T-helper 2 cell treated with Interferon-gamma antibody and Interleukin-4, amounts not matched to agents 5 μg/mL and 100 μg/mL, for 36 hours (primary cell): ENCODE results near the gene NANS.
"Not testable (repeated sequence)": the region's sequence is repeated elsewhere in the genome, so short reads cannot be mapped to it uniquely, and the experiment has no call there.

Source experiments
- DNase-seq: peaks from one replicate; pipeline ENCODE4 v3.0.0; 2021; ENCODE audit warnings: low spot score
- H3K27ac Mint-ChIP-seq: one replicate; pipeline ENCODE4 v1.8.0; 2021; ENCODE audit warnings: mild to moderate bottlenecking, mixed read lengths
- H3K27me3 Mint-ChIP-seq: one replicate; pipeline ENCODE4 v1.8.0; 2021; ENCODE audit warnings: low read depth, mixed read lengths
- H3K36me3 Mint-ChIP-seq: one replicate; pipeline ENCODE4 v1.8.0; 2021; ENCODE audit warnings: low read depth, mixed read lengths
- H3K4me1 Mint-ChIP-seq: one replicate; pipeline ENCODE4 v1.8.0; 2021; ENCODE audit warnings: low read depth, mixed read lengths
- H3K4me3 Mint-ChIP-seq: one replicate; pipeline ENCODE4 v1.8.0; 2022; ENCODE audit warnings: mild to moderate bottlenecking, moderate library complexity, mixed read lengths
- H3K9me3 Mint-ChIP-seq: one replicate; pipeline ENCODE4 v1.8.0; 2021; ENCODE audit warnings: mixed read lengths

Gene NANS

DNA sequence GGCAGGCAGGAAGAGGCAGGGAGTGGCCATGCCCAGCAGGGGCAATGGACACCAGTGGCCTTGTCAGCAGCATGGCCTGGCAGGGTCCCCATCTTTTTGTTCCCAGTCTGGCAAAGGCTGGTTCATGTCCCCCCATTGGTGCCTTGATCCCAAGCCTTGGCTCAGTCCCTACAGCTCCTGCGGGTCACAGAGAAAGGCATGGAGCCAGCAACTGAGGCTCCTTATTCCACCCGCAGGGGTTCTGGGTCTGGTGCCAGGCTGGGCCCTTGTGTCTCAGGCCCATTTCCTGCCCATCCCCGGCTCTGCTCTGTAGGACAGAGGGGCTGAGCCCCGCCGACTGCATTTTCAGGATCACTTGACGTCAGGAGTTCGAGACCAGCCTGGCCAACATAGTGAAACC, 48.5 kb downstream of the NANS start:
- Mint-ChIP-seq H3K36me3 (peaks cover 71% of the 10 kb centered on the region), H3K27ac (peak overlapping the region; percentile 92), H3K9me3 (no peaks in the 10 kb centered on the region), H3K4me1 (peaks cover 74% of the 10 kb centered on the region), H3K27me3 (no peaks in the 10 kb centered on the region), H3K4me3 (no peak overlapping the region)
- no peak for DNase-seq

DNA sequence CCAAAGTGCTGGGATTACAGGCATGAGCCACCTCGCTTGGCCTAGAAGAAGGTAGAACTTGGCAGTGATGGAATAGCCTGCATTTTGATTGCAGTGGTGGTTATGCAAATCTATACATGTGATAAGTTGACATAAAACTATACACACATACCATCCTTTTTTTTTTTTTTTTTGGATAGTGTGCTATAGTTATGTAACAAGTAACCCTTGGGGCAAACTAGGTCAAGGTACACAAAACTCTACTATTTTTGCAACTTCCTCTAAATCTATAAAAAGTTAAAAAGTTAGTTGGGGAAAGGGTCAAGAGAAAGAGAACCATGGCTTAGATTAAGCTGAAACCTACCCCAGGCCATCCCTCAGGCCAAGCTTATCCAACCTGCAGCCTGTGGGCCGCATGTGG, 51.4 kb downstream of the NANS start:
- peak overlapping the region; percentile 92 for H3K27ac Mint-ChIP-seq
- peaks cover 75% of the 10 kb centered on the region for H3K36me3 Mint-ChIP-seq
- peaks cover 67% of the 10 kb centered on the region for H3K4me1 Mint-ChIP-seq
- no peaks in the 10 kb centered on the region for H3K27me3 Mint-ChIP-seq
- no peak for DNase-seq
- no peaks in the 10 kb centered on the region for H3K9me3 Mint-ChIP-seq
- peak overlapping the region; percentile 69 for H3K4me3 Mint-ChIP-seq

DNA sequence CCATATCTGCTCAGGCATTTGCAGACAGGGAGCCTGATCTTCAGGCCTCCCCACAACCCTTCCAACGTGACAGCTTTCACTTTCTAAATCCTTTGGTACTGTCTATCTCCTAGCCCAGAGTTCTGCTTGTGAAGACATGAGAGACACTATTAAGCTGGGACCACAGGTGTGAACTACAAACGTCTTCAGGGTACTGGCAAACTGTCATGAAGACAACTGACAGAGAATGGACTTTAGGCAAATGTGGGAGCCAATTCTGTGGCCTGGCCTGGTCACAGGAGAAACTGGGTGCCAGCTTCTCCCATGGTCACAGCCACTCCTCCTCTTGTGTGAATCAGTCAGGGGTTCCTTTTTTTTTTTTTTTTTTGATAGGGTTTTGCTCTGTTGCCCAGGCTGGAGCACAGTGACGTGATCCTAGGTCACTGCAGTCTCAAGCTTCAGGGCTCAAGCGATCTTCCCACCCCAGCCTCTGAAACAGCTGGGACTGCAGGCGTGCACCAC, 52.0 kb downstream of the NANS start:
- Mint-ChIP-seq H3K9me3 (no peaks in the 10 kb centered on the region), H3K4me1 (peaks cover 70% of the 10 kb centered on the region), H3K27ac (peak overlapping the region; percentile 92), H3K27me3 (no peaks in the 10 kb centered on the region), H3K36me3 (peaks cover 75% of the 10 kb centered on the region), H3K4me3 (peak overlapping the region; percentile 69)
- DNase-seq: peak; percentile 36

DNA sequence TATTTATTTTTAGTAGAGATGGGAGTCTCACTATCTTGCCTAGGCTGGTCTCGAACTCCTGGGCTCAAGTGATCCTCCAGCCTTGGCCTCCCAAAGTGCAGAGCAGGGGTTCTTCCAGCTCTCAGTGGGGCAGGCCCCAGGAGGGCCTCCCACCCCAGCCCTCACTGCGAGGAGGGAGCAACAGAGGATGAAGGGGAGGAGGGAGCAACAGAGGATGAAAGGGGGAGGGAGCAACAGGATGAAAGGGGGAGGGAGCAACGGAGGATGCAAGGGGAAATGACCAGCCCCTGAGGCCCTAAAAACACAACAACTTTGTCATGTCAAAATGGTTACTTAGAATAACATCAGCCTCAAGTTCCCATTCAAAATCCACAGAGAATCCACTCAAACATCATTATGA, 52.5 kb downstream of the NANS start:
- Mint-ChIP-seq H3K27me3 (no peaks in the 10 kb centered on the region), H3K4me3 (peak overlapping the region; percentile 69), H3K4me1 (peaks cover 67% of the 10 kb centered on the region), H3K27ac (peak overlapping the region; percentile 92), H3K36me3 (peaks cover 72% of the 10 kb centered on the region), H3K9me3 (no peaks in the 10 kb centered on the region)
- DNase-seq: no peak

DNA sequence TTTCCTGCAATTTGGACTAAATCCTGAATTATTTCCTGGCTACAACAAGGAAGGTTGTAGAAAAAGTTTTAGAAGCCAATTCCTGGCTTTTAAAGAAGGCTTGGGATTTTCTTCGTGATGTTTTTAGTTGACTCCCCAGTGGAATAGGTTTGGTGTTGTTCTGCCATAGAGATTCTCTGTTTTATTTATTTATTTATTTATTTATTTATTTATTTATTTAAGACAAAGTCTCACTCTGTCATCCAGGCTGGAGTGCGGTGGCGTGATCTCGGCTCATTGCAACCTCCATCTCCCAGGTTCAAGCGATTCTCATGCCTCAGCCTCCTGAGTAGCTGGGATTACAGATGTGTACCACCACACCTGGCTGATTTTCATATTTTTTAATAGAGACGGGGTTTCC, 60.6 kb downstream of the NANS start:
- peak overlapping the region; percentile 18 for H3K4me3 Mint-ChIP-seq
- not testable (repeated sequence) for H3K9me3 Mint-ChIP-seq, H3K27me3 Mint-ChIP-seq, DNase-seq
- H3K4me1 Mint-ChIP-seq: peaks cover 45% of the 10 kb centered on the region
- peak overlapping the region; percentile 95 for H3K27ac Mint-ChIP-seq
- peaks cover 27% of the 10 kb centered on the region for H3K36me3 Mint-ChIP-seq

DNA sequence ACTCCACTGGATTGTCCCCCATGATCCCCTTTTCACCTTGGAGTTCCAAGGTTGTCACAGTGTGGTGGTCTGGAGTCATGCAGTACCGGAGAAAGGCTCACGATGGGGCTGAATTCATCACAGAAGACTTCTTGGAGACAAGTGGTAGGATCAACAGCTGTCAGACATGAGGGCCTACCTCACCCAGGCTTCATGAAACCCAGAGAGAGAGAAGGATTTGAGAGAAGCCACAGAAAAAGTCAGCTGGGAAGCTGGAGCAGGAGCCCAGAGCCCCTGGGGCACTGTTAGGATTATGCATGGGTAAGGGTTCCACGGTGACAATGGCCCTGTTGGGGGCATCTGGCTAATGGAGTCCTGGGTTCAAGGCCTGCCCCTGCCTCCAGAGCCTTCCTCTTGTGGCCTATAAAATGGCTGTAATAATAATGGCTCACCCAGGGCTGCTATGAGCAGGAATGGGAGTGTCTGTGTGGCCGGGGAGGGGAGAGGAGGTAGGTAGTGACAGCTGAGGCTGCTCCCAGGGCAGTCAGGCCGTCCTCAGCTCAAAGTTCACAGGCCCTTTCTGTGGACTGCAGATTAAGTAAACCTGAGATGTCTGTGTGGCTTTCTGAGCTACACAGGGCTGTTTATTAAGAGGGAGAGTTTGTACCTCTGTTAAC, 61.6 kb downstream of the NANS start:
- H3K9me3 Mint-ChIP-seq: no peaks in the 10 kb centered on the region
- peaks cover 25% of the 10 kb centered on the region for H3K36me3 Mint-ChIP-seq
- H3K4me1 Mint-ChIP-seq: peaks cover 45% of the 10 kb centered on the region
- H3K27me3 Mint-ChIP-seq: no peaks in the 10 kb centered on the region
- peak overlapping the region; percentile 95 for H3K27ac Mint-ChIP-seq
- peak overlapping the region; percentile 89 for H3K4me3 Mint-ChIP-seq
- DNase-seq: peak; percentile 42

DNA sequence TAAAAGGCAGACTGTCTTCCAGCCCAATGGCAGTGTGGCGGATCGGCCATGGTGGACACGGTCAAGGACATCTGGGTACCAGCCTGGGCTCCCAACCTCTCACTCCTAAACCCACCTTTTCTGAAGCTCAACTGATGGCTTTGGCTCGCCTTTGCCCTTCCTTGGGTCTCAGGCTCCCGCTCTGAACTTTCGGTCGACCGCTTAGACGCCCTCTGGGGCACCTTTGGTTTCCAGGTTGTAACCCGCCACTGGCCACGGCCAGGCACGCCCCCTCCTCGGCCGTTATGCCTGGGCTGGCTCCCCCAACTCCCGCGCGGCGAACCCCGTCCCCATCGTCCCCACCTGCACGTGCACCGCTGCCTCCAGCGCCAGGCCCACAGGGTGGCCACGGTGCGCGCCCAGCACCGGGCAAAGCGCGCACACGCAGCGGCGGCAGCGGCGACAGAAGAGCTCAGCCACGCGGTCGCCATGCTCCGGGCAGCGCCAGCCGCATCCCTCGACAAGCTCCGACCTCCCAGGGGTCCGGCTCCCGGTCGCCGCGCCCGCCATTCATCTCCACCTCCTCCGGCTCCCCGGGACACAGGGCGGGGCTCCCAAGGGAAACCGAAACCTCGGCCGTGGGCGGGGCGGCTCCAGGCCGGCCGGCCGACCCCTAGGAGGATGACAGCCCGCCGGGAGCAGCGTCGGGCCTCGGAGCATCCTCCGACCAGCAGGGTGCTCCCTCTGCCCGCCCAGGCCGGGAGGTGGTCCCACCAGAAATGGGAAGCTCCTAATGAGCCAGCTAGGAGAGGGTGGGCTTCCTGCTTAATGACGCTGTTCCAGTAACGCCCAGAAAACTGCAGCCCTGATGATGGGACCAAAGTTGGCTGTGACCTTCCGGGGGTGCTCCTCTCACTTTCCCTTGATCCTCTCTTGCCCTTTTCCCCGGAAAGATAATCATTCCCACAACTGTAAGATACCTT, 62.4 kb downstream of the NANS start, which contains the start of gene TRIM14:
Gene TRIM14 (minus strand): TSS at position 583 of the 962 bp plus-strand sequence. CDS start 34 bp downstream, at position 549.
- no peaks in the 10 kb centered on the region for H3K27me3 Mint-ChIP-seq
- H3K4me3 Mint-ChIP-seq: peak within 1 kb of the TSS; percentile 89
- peaks cover 21% of the 10 kb centered on the region for H3K36me3 Mint-ChIP-seq
- H3K27ac Mint-ChIP-seq: peak within 1 kb of the TSS; percentile 95
- no peaks in the 10 kb centered on the region for H3K9me3 Mint-ChIP-seq
- peaks cover 40% of the 10 kb centered on the region for H3K4me1 Mint-ChIP-seq
- DNase-seq: peak; percentile 66

DNA sequence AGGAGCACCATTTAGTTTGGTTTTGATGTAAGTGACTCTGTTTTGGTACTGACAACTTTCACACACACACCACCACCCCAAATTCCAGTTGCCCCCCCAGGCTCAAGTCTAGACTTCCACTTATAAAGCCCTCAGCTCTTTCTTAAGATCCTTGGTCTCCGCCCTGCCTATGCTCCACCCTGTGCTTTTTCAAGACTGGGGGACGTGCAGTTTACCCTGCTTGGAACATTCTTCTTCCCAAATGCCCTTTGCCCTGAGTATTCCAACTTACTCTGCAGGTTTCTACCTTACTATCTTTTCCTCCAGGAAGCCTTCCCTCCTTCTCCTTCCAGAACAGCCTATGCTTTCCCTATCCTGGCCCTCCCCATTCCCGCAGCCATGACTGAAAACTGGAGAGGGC, 63.9 kb downstream of the NANS start:
- Mint-ChIP-seq H3K27ac (peak overlapping the region; percentile 84), H3K36me3 (peaks cover 18% of the 10 kb centered on the region), H3K4me1 (peaks cover 39% of the 10 kb centered on the region), H3K27me3 (no peaks in the 10 kb centered on the region), H3K9me3 (no peaks in the 10 kb centered on the region), H3K4me3 (peak overlapping the region; percentile 89)
- no peak for DNase-seq

DNA sequence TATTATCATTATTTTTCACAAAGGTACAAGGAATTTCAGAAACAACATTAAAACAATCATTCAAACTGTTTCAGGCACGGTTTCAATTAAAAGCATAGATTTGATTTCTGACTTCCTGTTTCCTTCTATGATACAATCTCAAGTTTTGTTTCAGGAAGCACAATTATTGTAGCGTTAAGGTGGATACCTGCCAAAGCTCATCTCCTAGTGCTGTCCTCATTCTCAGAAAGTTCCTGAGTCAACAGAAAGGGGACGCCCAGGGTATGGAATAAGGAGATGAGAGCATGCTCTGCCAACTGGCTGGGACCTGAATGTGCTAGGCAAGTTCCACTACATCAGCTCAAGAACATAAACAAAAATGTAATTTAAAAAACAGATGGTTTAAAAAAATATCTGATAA, 64.5 kb downstream of the NANS start:
- H3K27ac Mint-ChIP-seq: peak overlapping the region; percentile 84
- no peaks in the 10 kb centered on the region for H3K27me3 Mint-ChIP-seq
- H3K9me3 Mint-ChIP-seq: no peaks in the 10 kb centered on the region
- H3K4me1 Mint-ChIP-seq: peaks cover 39% of the 10 kb centered on the region
- peaks cover 14% of the 10 kb centered on the region for H3K36me3 Mint-ChIP-seq
- peak overlapping the region; percentile 89 for H3K4me3 Mint-ChIP-seq
- DNase-seq: no peak

DNA sequence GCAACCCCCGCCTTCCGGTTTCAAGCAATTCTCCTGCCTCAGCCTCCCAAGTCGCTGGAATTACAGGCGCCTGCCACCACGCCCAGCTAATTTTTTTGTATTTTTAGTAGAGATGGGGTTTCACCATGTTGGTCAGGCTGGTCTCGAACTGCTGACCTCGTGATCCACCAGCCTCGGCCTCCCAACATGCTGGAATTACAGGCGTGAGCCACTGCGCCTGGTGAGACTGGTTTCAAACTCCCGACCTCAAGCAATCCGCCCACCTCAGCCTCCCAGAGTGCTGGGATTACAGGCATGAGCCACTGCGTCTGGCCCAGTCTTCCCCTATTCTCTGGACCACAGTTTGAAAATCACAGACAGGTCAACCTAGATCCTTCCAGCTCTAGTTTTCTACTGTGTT, 67.6 kb downstream of the NANS start:
- not testable (repeated sequence) for H3K27ac Mint-ChIP-seq, H3K4me3 Mint-ChIP-seq, DNase-seq, H3K27me3 Mint-ChIP-seq, H3K9me3 Mint-ChIP-seq, H3K36me3 Mint-ChIP-seq
- peaks cover 28% of the 10 kb centered on the region for H3K4me1 Mint-ChIP-seq

DNA sequence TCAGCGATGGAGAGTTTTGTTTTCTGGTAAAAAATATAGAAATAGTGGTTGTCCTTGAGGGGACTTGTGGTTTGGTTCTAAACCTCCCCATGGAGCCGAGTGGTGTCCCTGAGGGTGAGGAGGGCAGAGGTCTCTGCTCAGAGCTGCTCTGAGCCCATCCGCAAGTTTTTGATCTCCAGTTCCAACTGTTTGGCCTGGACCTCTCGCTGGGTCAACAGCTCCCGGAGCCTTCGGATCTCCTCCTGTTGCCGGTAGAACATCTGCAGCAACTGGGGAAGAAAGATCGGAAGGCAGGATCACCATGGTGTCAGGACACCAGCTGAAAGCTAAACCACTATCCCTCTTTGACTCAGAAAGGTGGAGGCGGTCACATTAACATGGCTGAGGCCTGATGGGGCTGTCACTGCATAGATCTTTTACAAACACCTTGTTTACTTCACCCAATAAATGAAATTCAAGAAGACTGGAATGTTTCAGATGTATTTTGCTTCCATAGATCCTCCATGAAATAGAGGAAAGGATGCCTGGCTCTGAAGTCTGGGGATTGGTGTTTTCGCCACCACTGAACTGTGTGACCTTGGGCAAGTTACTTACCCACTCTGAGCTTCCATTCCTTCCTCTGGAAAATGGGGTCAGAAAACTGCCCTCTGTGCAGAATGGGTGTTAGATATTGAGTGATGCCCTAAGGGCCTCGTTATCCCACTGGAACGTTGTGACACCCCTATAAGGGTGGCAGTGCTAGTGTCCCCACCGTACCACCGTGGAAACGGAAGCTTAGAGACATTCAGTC, 68.3 kb downstream of the NANS start:
- Mint-ChIP-seq H3K9me3 (no peaks in the 10 kb centered on the region), H3K27me3 (no peaks in the 10 kb centered on the region), H3K4me3 (no peak overlapping the region), H3K36me3 (no peaks in the 10 kb centered on the region), H3K4me1 (peaks cover 30% of the 10 kb centered on the region), H3K27ac (no peak overlapping the region)
- no peak for DNase-seq

DNA sequence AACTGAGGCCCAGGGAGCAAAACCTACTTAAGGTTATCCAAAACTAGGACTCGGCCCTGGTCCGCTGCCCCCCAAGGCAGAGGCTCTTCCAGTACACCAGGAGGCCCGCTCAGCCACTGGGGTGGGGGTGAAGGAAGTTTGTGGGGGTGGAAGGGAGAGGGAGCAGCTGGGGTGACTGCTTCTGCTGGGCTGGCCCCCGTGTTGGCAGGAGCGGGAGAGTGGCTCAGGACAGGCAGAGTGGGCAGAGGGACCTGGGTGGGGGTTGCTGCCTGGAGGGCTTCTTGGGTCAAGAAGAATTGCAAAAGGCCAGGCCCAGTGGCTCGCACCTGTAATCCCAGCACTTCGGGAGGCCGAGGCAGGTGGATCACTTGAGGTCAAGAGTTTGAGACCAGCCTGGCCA, 70.7 kb downstream of the NANS start:
- no peak for DNase-seq
- Mint-ChIP-seq H3K4me1 (peaks cover 9% of the 10 kb centered on the region), H3K9me3 (no peaks in the 10 kb centered on the region), H3K36me3 (no peaks in the 10 kb centered on the region), H3K27ac (no peak overlapping the region), H3K27me3 (no peaks in the 10 kb centered on the region), H3K4me3 (no peak overlapping the region)

DNA sequence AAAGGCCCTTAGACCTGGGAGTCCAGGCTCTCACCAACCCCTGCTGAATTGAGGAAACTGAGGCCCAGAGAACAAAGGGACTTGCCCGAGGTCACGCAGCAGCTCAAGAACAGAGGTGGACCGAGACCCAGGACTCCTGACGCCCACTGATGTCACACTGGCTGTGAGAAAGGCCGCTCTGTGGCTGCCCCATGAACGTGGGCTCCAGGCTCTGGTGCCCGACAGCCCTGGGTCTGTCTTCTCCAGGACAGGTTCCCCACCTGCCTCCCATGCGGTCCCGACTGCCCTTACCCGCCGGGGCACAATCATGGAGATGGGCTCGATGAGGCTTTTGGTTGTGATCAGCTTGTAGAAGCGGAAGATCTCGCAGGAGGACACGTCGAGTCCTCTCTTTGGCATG, 71.8 kb downstream of the NANS start:
- Mint-ChIP-seq H3K27me3 (no peaks in the 10 kb centered on the region), H3K36me3 (no peaks in the 10 kb centered on the region), H3K27ac (no peak overlapping the region), H3K9me3 (no peaks in the 10 kb centered on the region), H3K4me1 (peaks cover 7% of the 10 kb centered on the region), H3K4me3 (no peak overlapping the region)
- DNase-seq: no peak
